Endothelial cell of umbilical vein (primary cell): ENCODE data around the gene SYNPO2. TPM values are rescaled to one million over a fixed set of nuclear protein-coding genes. Genes with fewer than 3 reads are reported as not detected.

Experiments
- BruUV-seq: library from RNA; stranded (reverse); fragments of 400-500 nt; replicated peaks from 2 replicates; lab custom pipeline; 2021; lab: Mats Ljungman, UMichigan
- CTCF ChIA-PET: fragments of 300-600, 350-600 bp; sonication (Branson Sonifier 250); formaldehyde crosslinking; loops from one replicate; lab custom pipeline; 2021; ENCODE audit warnings: antibody characterized with exemption, inconsistent platforms; lab: Charles Lee
- POLR2A ChIA-PET: fragments of 300-600, 350-600 bp; sonication (Branson Sonifier 250); formaldehyde crosslinking; loops from one replicate; lab custom pipeline; 2021; ENCODE audit warnings: antibody characterized with exemption, inconsistent platforms; lab: Charles Lee
- DNase-seq: peaks from one replicate; pipeline ENCODE4 v3.0.0-alpha.2; 2011; ENCODE audit warnings: low read depth, low spot score
- FAIRE-seq: peaks from 2 replicates; lab custom pipeline; 2011; peaks lifted over from hg19 to GRCh38; lab: Jason Lieb, UNC
- H2AFZ ChIP-seq: 2 replicates; pipeline ENCODE4 v1.6.0; 2012; ENCODE audit warnings: low read depth, low read length, control low read depth, inconsistent platforms
- H3K27ac ChIP-seq: 2 replicates; pipeline ENCODE4 v1.5.1; 2011; ENCODE audit warnings: low read depth, mild to moderate bottlenecking, control low read depth, low read length, moderate library complexity; ENCODE audit not compliant: insufficient read depth
- H3K27me3 ChIP-seq, 2 experiments: 2 replicates each; pipeline versions ENCODE4 v1.6.0 to v1.6.1; 2011; ENCODE audit warnings: low read length in 2 of 2, mixed read lengths in 1 of 2; ENCODE audit not compliant: control insufficient read depth in 2 of 2, insufficient read depth in 2 of 2
- H3K36me3 ChIP-seq, 2 experiments: 2 replicates in 1 of 2; 3 replicates in 1 of 2; pipeline ENCODE4 v1.5.1; 2011; ENCODE audit warnings: low read length in 2 of 2, mild to moderate bottlenecking in 1 of 2, moderate library complexity in 1 of 2; ENCODE audit not compliant: control insufficient read depth in 2 of 2, insufficient read depth in 2 of 2; ENCODE audit errors: extremely low read depth in 1 of 2
- H3K4me1 ChIP-seq: 3 replicates; pipeline ENCODE4 v1.5.1; 2011; ENCODE audit warnings: mild to moderate bottlenecking, low read length; ENCODE audit not compliant: control insufficient read depth, insufficient read depth; ENCODE audit errors: extremely low read depth
- H3K4me2 ChIP-seq: 2 replicates; pipeline ENCODE4 v1.6.1; 2011; ENCODE audit warnings: low read length, control low read depth, mixed read lengths; ENCODE audit not compliant: insufficient read depth
- H3K4me3 ChIP-seq, 3 experiments: fragments of 200-600 bp in 1 of 3; sonication (generic), shearing (Covaris generic) in 1 of 3; replicated peaks in 1 of 3; 2 replicates each; pipeline ENCODE4 v1.5.1; 2011 to 2016; ENCODE audit warnings: control low read depth in 3 of 3, low read length in 3 of 3, mild to moderate bottlenecking in 2 of 3, inconsistent platforms in 1 of 3, low read depth in 1 of 3, moderate library complexity in 1 of 3; ENCODE audit not compliant: insufficient read depth in 1 of 3
- H3K79me2 ChIP-seq: 2 replicates; pipeline ENCODE4 v1.6.0; 2012; ENCODE audit warnings: low read length, inconsistent platforms; ENCODE audit not compliant: control insufficient read depth, insufficient read depth
- H3K9ac ChIP-seq: replicated peaks from 2 replicates; pipeline ENCODE3; 2011; ENCODE audit warnings: low read length, control low read depth; ENCODE audit not compliant: insufficient read depth; ENCODE audit errors: extremely low read depth
- H3K9me1 ChIP-seq: replicated peaks from 3 replicates; pipeline ENCODE4 v1.6.0; 2011; ENCODE audit warnings: mild to moderate bottlenecking, low read length; ENCODE audit not compliant: control insufficient read depth, insufficient read depth; ENCODE audit errors: extremely low read depth
- H3K9me3 ChIP-seq: replicated peaks from 2 replicates; pipeline ENCODE4 v1.5.1; 2012; ENCODE audit warnings: low read length, inconsistent platforms; ENCODE audit not compliant: control insufficient read depth, insufficient read depth
- H4K20me1 ChIP-seq: replicated peaks from 2 replicates; pipeline ENCODE3; 2011; ENCODE audit warnings: mild to moderate bottlenecking, low read length; ENCODE audit not compliant: control insufficient read depth, insufficient read depth; ENCODE audit errors: extremely low read depth
- CTCF ChIP-seq, 2 donors: IDR thresholded peaks; 1 replicate in 1 of 2; 2 replicates in 1 of 2; pipeline ENCODE4 v1.5.1; 2011; ENCODE audit warnings: low read length in 2 of 2, mild to moderate bottlenecking in 2 of 2, moderate library complexity in 2 of 2, control low read depth in 1 of 2, inconsistent platforms in 1 of 2, low read depth in 1 of 2; ENCODE audit not compliant: insufficient read depth in 1 of 2; ENCODE audit errors: extremely low read depth in 1 of 2
- EZH2 ChIP-seq: IDR thresholded peaks from 2 replicates; pipeline ENCODE4 v1.6.1; 2012; ENCODE audit warnings: borderline replicate concordance, low read depth, mild to moderate bottlenecking, moderate library complexity, low read length, inconsistent platforms; ENCODE audit not compliant: severe bottlenecking
- FOS ChIP-seq: IDR thresholded peaks from 2 replicates; pipeline ENCODE4 v1.6.1; 2011; ENCODE audit warnings: mild to moderate bottlenecking, low read length, moderate library complexity, borderline replicate concordance; ENCODE audit not compliant: insufficient read depth
- GATA2 ChIP-seq: IDR thresholded peaks from 2 replicates; pipeline ENCODE4 v1.7.0; 2011; ENCODE audit warnings: low read depth, mild to moderate bottlenecking, moderate library complexity, mixed read lengths, low read length; ENCODE audit not compliant: insufficient read length, insufficient read depth
- JUN ChIP-seq: IDR thresholded peaks from 2 replicates; pipeline ENCODE4 v1.6.1; 2011; ENCODE audit warnings: borderline replicate concordance, low read depth; ENCODE audit not compliant: insufficient read length, insufficient read depth
- MAX ChIP-seq: IDR thresholded peaks from 2 replicates; pipeline ENCODE4 v1.6.1; 2011; ENCODE audit not compliant: insufficient read depth, insufficient read length
- MYC ChIP-seq: IDR thresholded peaks from one replicate; pipeline ENCODE4 v1.6.1; 2011; ENCODE audit warnings: mild to moderate bottlenecking, low read depth, low read length
- POLR2A ChIP-seq: IDR thresholded peaks from 2 replicates; pipeline ENCODE4 v1.6.1; 2012; ENCODE audit warnings: low read depth, mild to moderate bottlenecking, control low read depth, low read length
- POLR2AphosphoS5 ChIP-seq: IDR thresholded peaks from 2 replicates; pipeline ENCODE4 v1.6.1; 2012; ENCODE audit warnings: low read depth, mild to moderate bottlenecking, control low read depth, low read length, moderate library complexity; ENCODE audit not compliant: insufficient read depth
- dilution Hi-C: fragments of 300-500 bp; cut with MboI; formaldehyde crosslinking; loops from one replicate; pipeline ENCODE4 v1.15.0; 2019; ENCODE audit warnings: low sequenced_read_pairs; ENCODE audit not compliant: extremely low pct_ligation_motif_present
- intact Hi-C: fragments of 100-400 bp; cut with micrococcal nuclease; formaldehyde crosslinking; loops from one replicate; pipeline ENCODE4 v1.10.0; 2022
- polyA plus RNA-seq, 4 experiments: library from polyadenylated mRNA; depleted of rRNA in 3 of 4; stranded (reverse) in 3 of 4; unstranded in 1 of 4; fragments of >200 nt; gene quantifications; 2 replicates each; pipeline versions ENCODE4 v1.2.1 to v1.2.3, GENCODE V29; 2011 to 2012; ENCODE audit warnings: missing spikeins in 1 of 4
- total RNA-seq: library from RNA; stranded (reverse); gene quantifications from 2 replicates; pipeline ENCODE4 v1.2.3, GENCODE V29; 2021

The SYNPO2 gene
- total and polyA plus RNA-seq, 2 donors (not counting 3 experiments of a cell fraction or from before 2014, with no cell fraction given) = 0.06 to 0.13 TPM

GRCh38 chr4:119105605-119106004 is 217.0 kb downstream of the SYNPO2 start:
- no peak for TF ChIP-seq JUN
- TF ChIP-seq MAX = no peak
- no peak for TF ChIP-seq MYC
- TF ChIP-seq GATA2 = no peak
- TF ChIP-seq EZH2 = no peak
- TF ChIP-seq POLR2A = no peak
- no peak for TF ChIP-seq FOS
- no peak for TF ChIP-seq POLR2AphosphoS5
- TF ChIP-seq CTCF (IDR thresholded peaks at IDR 0.05; ENCODE audit: extremely low read depth in 1 of 2, insufficient read depth in 1 of 2, low read depth in 1 of 2, low read length in 2 of 2) = no peak
- intact Hi-C loops = loop anchor here (10.0 kb wide), 1 partner anchor 271 kb away; the partner anchor contains the start of gene SEC24D
- H3K4me3 ChIP-seq = no peak overlapping the region
- ChIA-PET CTCF (interaction anchor here (0.9 to 1.4 kb wide), 3 partner anchors 13 to 19 kb away, joined by 3 to 7 read pairs (median 4); no protein-coding TSS in a partner anchor), POLR2A (no interaction called here)
- no peaks in the 10 kb centered on the region for H3K36me3 ChIP-seq
- H3K9me1 ChIP-seq = no peaks in the 10 kb centered on the region
- no TSS peak for BruUV-seq
- H3K9ac ChIP-seq = no peak overlapping the region
- no peaks in the 10 kb centered on the region for H3K27me3 ChIP-seq
- H4K20me1 ChIP-seq = no peaks in the 10 kb centered on the region
- dilution Hi-C loops = no loop called here
- no peak for FAIRE-seq
- no peaks in the 10 kb centered on the region for H3K79me2 ChIP-seq
- H3K4me1 ChIP-seq = peaks cover 43% of the 10 kb centered on the region
- no peak overlapping the region for H3K27ac ChIP-seq
- peak; percentile 32 for DNase-seq
- peak overlapping the region; percentile 49 for H3K4me2 ChIP-seq
- no peak overlapping the region for H2AFZ ChIP-seq
- H3K9me3 ChIP-seq = no peaks in the 10 kb centered on the region
